Smooth muscle cell (in vitro differentiated cells): ENCODE measurements around the gene PPP2R5E. TPM values are rescaled to one million over a fixed set of nuclear protein-coding genes. Genes with fewer than 3 reads are reported as not detected.

Source experiments
- DNase-seq: peaks from one replicate; lab custom pipeline; 2025; ENCODE audit not compliant: unreplicated experiment; lab: John Stamatoyannopoulos, UW
- H2AFZ ChIP-seq: fragments of 200-600 bp; sonication (generic); 2 replicates; pipeline ENCODE4 v1.6.0; 2016; ENCODE audit warnings: antibody characterized with exemption, low read depth, mild to moderate bottlenecking
- H3F3A ChIP-seq: fragments of 200-600 bp; sonication (generic); 2 replicates; pipeline ENCODE4 v1.6.0; 2017; ENCODE audit warnings: antibody characterized with exemption, low read depth
- H3K27ac ChIP-seq: fragments of 200-600 bp; sonication (generic); 2 replicates; pipeline ENCODE4 v1.5.1; 2016; ENCODE audit warnings: low read depth, mild to moderate bottlenecking
- H3K27me3 ChIP-seq: fragments of 200-600 bp; sonication (generic); 2 replicates; pipeline ENCODE4 v1.6.1; 2016; ENCODE audit warnings: low read depth, mild to moderate bottlenecking
- H3K36me3 ChIP-seq: fragments of 200-600 bp; sonication (generic); 2 replicates; pipeline ENCODE4 v1.5.1; 2016; ENCODE audit warnings: low read depth
- H3K4me1 ChIP-seq: fragments of 200-600 bp; sonication (generic); 2 replicates; pipeline ENCODE4 v1.5.1; 2016; ENCODE audit warnings: low read depth
- H3K4me2 ChIP-seq: fragments of 200-600 bp; sonication (generic); 2 replicates; pipeline ENCODE4 v1.6.0; 2016; ENCODE audit warnings: mild to moderate bottlenecking
- H3K4me3 ChIP-seq: fragments of 200-600 bp; sonication (generic); 2 replicates; pipeline ENCODE4 v1.5.1; 2016; ENCODE audit warnings: mild to moderate bottlenecking
- H3K79me2 ChIP-seq: fragments of 200-600 bp; sonication (generic); 2 replicates; pipeline ENCODE4 v1.6.0; 2016; ENCODE audit warnings: low read depth, mild to moderate bottlenecking
- H3K9ac ChIP-seq: fragments of 200-600 bp; sonication (generic); 2 replicates; pipeline ENCODE4 v1.6.0; 2016; ENCODE audit warnings: low read depth
- H3K9me3 ChIP-seq: fragments of 200-600 bp; sonication (generic); replicated peaks from 2 replicates; pipeline ENCODE4 v1.5.1; 2016; ENCODE audit warnings: low read depth
- H4K20me1 ChIP-seq: fragments of 200-600 bp; sonication (generic); 2 replicates; pipeline ENCODE4 v1.6.0; 2016; ENCODE audit warnings: low read depth
- WGBS: methylation state at CpG from one replicate; pipeline ENCODE4 v1.1.7; 2016; ENCODE audit warnings: low lambda C conversion rate; 5-methylcytosine and 5-hydroxymethylcytosine counted together
- polyA plus RNA-seq: library from polyadenylated mRNA; unstranded; fragments of >200 nt; fragmentation: Nextera tagmentation; extraction: Ambion mirVana; gene quantifications from 2 replicates; pipeline ENCODE4 v1.2.1, GENCODE V29; 2016
- total RNA-seq: library from RNA; depleted of rRNA; stranded (reverse); fragments of >200 nt; gene quantifications from 2 replicates; pipeline ENCODE4 v1.2.3, GENCODE V29; 2014
- TF ChIP-seq, protein P1 (sequence below): fragments of 200-600 bp; sonication (generic); IDR thresholded peaks from 2 replicates; pipeline ENCODE4 v1.5.1; 2017; ENCODE audit warnings: borderline replicate concordance, mild to moderate bottlenecking, antibody characterized with exemption; ENCODE audit not compliant: insufficient read depth, poor library complexity, severe bottlenecking

Gene PPP2R5E
- total and polyA plus RNA-seq, 2 experiments from 2014 or later, result 31.7 to 47.7 TPM

DNA sequence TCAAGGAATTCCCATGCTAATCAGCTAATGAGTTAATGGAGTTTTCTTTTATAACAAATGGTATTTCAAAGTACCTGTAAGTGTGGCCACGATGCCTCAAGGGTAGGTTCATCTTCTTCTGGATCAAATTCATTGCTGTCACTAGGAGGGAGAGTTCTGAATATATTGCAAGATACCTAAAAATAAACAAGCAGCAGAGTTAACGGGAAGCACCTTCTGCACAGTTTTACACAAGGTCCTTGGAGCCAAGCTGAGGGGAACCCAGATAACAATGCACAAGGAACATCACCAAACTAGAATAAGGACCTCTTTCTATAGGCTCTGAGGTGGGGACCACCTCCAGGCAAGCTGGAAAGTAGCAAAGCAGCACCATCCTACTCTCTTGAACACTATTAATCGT lies 121.3 kb downstream of the PPP2R5E start:
- Histone ChIP-seq H3K27ac (no peak overlapping the region), H3K9me3 (no peaks in the 10 kb centered on the region), H4K20me1 (peaks cover 82% of the 10 kb centered on the region), H3K4me3 (no peak overlapping the region), H3K36me3 (no peaks in the 10 kb centered on the region), H3F3A (no peaks in the 10 kb centered on the region), H3K9ac (no peak overlapping the region), H3K4me2 (no peak overlapping the region), H2AFZ (no peak overlapping the region), H3K79me2 (peaks cover 41% of the 10 kb centered on the region), H3K27me3 (no peaks in the 10 kb centered on the region), H3K4me1 (no peaks in the 10 kb centered on the region)
- TF ChIP-seq, protein P1, sequence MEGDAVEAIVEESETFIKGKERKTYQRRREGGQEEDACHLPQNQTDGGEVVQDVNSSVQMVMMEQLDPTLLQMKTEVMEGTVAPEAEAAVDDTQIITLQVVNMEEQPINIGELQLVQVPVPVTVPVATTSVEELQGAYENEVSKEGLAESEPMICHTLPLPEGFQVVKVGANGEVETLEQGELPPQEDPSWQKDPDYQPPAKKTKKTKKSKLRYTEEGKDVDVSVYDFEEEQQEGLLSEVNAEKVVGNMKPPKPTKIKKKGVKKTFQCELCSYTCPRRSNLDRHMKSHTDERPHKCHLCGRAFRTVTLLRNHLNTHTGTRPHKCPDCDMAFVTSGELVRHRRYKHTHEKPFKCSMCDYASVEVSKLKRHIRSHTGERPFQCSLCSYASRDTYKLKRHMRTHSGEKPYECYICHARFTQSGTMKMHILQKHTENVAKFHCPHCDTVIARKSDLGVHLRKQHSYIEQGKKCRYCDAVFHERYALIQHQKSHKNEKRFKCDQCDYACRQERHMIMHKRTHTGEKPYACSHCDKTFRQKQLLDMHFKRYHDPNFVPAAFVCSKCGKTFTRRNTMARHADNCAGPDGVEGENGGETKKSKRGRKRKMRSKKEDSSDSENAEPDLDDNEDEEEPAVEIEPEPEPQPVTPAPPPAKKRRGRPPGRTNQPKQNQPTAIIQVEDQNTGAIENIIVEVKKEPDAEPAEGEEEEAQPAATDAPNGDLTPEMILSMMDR, result no peak
- DNase-seq, result no peak
- WGBS, result 95% methylated on average over 3 of the region's 3 CpGs

DNA sequence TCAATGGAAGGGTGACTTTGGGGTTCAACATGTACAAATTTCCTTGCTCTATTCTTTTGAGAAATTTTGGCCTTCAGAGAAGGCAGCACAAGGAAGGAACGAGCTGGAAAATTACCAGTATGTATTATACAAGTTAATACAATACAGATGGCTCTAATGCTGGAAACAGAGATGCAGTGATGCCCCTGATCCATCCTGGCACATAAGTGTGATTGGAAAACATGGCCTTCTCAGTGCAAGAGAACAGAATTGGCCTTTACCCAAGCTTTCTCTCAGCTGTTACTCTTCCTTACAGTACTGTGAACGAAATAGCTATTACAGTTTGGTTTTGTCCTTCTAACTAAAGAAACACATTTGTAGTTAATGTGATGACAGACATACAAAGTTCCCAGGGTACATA lies 122.0 kb downstream of the PPP2R5E start:
- TF ChIP-seq, protein P1, result no peak
- H3K4me2 ChIP-seq, result no peak overlapping the region
- peaks cover 80% of the 10 kb centered on the region for H4K20me1 ChIP-seq
- no peaks in the 10 kb centered on the region for H3K9me3 ChIP-seq
- H2AFZ ChIP-seq, result no peak overlapping the region
- H3K9ac ChIP-seq, result no peak overlapping the region
- WGBS, result 96% methylated on average over 2 of the region's 2 CpGs
- no peak overlapping the region for H3K4me3 ChIP-seq
- H3K79me2 ChIP-seq, result peaks cover 42% of the 10 kb centered on the region
- DNase-seq, result no peak
- no peak overlapping the region for H3K27ac ChIP-seq
- no peaks in the 10 kb centered on the region for H3K36me3 ChIP-seq
- no peaks in the 10 kb centered on the region for H3F3A ChIP-seq
- H3K27me3 ChIP-seq, result no peaks in the 10 kb centered on the region
- no peaks in the 10 kb centered on the region for H3K4me1 ChIP-seq

DNA sequence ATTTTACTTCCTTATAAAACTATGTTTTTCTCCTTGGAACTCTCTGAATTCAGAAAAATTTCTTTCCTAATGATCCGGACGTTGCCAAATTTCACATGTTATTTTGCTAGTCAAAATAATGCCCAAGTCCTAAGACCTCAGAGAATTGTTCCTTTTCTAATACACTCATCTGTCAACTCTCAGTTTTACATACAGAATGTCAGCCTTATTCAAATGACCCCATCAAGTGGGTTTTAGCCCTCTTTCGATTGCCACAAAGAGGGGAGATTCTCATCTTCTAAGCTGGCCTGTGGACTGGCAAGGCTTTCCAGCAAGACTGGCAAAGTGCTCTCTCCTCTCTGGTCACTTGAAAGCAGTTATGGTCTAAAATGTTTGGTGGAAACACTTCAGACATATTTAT lies 125.2 kb downstream of the PPP2R5E start:
- H4K20me1 ChIP-seq, result peaks cover 77% of the 10 kb centered on the region
- WGBS, result 99% methylated on average over 3 of the region's 3 CpGs
- no peaks in the 10 kb centered on the region for H3F3A ChIP-seq
- TF ChIP-seq, protein P1, result no peak
- no peaks in the 10 kb centered on the region for H3K27me3 ChIP-seq
- H3K79me2 ChIP-seq, result peaks cover 18% of the 10 kb centered on the region
- H3K9me3 ChIP-seq, result no peaks in the 10 kb centered on the region
- DNase-seq, result no peak
- H3K27ac ChIP-seq, result no peak overlapping the region
- no peaks in the 10 kb centered on the region for H3K36me3 ChIP-seq
- no peak overlapping the region for H3K9ac ChIP-seq
- no peaks in the 10 kb centered on the region for H3K4me1 ChIP-seq
- H2AFZ ChIP-seq, result no peak overlapping the region
- H3K4me2 ChIP-seq, result no peak overlapping the region
- H3K4me3 ChIP-seq, result no peak overlapping the region

DNA sequence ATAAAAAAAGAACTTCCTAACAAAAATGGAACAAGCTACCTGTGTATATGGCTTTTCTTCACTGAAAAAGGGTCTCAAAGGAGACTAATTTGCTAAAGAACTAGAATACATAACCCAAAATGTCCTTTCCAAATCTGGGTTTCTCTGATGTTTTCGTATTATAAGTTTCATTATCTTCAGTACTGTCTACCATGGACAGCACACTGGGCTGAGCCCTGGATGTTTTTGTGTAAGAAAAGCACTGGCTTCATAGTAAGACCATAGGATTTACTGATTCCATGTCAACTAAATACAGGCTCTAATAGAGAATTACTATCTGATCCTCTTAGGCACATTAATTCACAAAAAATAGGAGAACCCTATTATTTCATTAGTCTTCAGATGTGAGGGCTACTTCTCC lies 130.2 kb downstream of the PPP2R5E start:
- Histone ChIP-seq H3K4me1 (no peaks in the 10 kb centered on the region), H3F3A (no peaks in the 10 kb centered on the region), H3K9me3 (no peaks in the 10 kb centered on the region), H3K4me2 (no peak overlapping the region), H3K27me3 (no peaks in the 10 kb centered on the region), H3K27ac (no peak overlapping the region), H3K4me3 (no peak overlapping the region), H3K9ac (no peak overlapping the region), H3K79me2 (peaks cover 12% of the 10 kb centered on the region), H4K20me1 (peaks cover 69% of the 10 kb centered on the region), H2AFZ (no peak overlapping the region), H3K36me3 (no peaks in the 10 kb centered on the region)
- DNase-seq, result no peak
- TF ChIP-seq, protein P1, result no peak
- 89% methylated on average over 1 of the region's 1 CpG for WGBS
